H1 (cell line): Measurements from ENCODE around the gene EGFR.

Source experiments
- EZH2 ChIP-seq: fragments of 200-600 bp; sonication (generic); IDR thresholded peaks from 2 replicates; pipeline ENCODE4 v1.7.1; 2012; ENCODE audit warnings: low read depth, mild to moderate bottlenecking, moderate library complexity, low read length, inconsistent platforms; ENCODE audit not compliant: severe bottlenecking
- GABPA ChIP-seq: IDR thresholded peaks from 2 replicates; pipeline ENCODE4 v1.6.1; 2011; ENCODE audit warnings: mild to moderate bottlenecking, low read length, moderate library complexity, borderline replicate concordance; ENCODE audit not compliant: insufficient read depth
- RAD21 ChIP-seq, 2 experiments: IDR thresholded peaks in 1 of 2; conservative IDR thresholded peaks in 1 of 2; 2 replicates each; pipeline ENCODE4 v1.6.1; 2011; ENCODE audit warnings: low read depth in 2 of 2, low read length in 2 of 2, improper control_type of control experiment in 1 of 2, inconsistent platforms in 1 of 2, mild to moderate bottlenecking in 1 of 2, moderate library complexity in 1 of 2
- RBBP5 ChIP-seq: IDR thresholded peaks from 2 replicates; pipeline ENCODE4 v1.7.1; 2012; ENCODE audit warnings: low read depth, mild to moderate bottlenecking, inconsistent platforms, low read length, moderate library complexity, borderline replicate concordance
- TF ChIP-seq, protein P1 (sequence below), 3 experiments: IDR thresholded peaks; 1 replicate in 2 of 3; 2 replicates in 1 of 3; pipeline versions ENCODE4 v1.5.1 to v1.6.1; 2011; ENCODE audit warnings: low read length in 3 of 3, mild to moderate bottlenecking in 3 of 3, inconsistent platforms in 2 of 3, low read depth in 1 of 3, moderate library complexity in 1 of 3; ENCODE audit not compliant: insufficient read depth in 1 of 3; ENCODE audit errors: control extremely low read depth in 1 of 3

GRCh38 chr7:55058314-55058713 is 39.5 kb downstream of the EGFR start:
- TF ChIP-seq, protein P1, sequence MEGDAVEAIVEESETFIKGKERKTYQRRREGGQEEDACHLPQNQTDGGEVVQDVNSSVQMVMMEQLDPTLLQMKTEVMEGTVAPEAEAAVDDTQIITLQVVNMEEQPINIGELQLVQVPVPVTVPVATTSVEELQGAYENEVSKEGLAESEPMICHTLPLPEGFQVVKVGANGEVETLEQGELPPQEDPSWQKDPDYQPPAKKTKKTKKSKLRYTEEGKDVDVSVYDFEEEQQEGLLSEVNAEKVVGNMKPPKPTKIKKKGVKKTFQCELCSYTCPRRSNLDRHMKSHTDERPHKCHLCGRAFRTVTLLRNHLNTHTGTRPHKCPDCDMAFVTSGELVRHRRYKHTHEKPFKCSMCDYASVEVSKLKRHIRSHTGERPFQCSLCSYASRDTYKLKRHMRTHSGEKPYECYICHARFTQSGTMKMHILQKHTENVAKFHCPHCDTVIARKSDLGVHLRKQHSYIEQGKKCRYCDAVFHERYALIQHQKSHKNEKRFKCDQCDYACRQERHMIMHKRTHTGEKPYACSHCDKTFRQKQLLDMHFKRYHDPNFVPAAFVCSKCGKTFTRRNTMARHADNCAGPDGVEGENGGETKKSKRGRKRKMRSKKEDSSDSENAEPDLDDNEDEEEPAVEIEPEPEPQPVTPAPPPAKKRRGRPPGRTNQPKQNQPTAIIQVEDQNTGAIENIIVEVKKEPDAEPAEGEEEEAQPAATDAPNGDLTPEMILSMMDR (IDR thresholded peaks at IDR 0.05; ENCODE audit: control extremely low read depth in 1 of 3, insufficient read depth in 1 of 3, low read depth in 1 of 3, low read length in 3 of 3): no peak
- TF ChIP-seq RBBP5 (no peak), EZH2 (no peak), GABPA (no peak), RAD21 (IDR thresholded peaks at IDR 0.05 in 1 of 2, conservative IDR thresholded peaks at IDR 0.05 in 1 of 2; ENCODE audit: low read depth in 2 of 2, low read length in 2 of 2) (no peak)
